GM23248 (cell line): ENCODE measurements around the gene WSB1.

Experiments used
- EZH2 ChIP-seq: fragments of 200-600 bp; sonication (generic); IDR thresholded peaks from 2 replicates; pipeline ENCODE4 v1.6.1; 2018; ENCODE audit warnings: antibody characterized with exemption, mild to moderate bottlenecking; ENCODE audit not compliant: insufficient read depth, poor library complexity, severe bottlenecking
- EZH2phosphoT487 ChIP-seq: fragments of 200-600 bp; sonication (generic); IDR thresholded peaks from 2 replicates; pipeline ENCODE4 v1.6.1; 2018; ENCODE audit warnings: antibody characterized with exemption, moderate library complexity, mild to moderate bottlenecking, low read depth; ENCODE audit not compliant: insufficient read depth

DNA sequence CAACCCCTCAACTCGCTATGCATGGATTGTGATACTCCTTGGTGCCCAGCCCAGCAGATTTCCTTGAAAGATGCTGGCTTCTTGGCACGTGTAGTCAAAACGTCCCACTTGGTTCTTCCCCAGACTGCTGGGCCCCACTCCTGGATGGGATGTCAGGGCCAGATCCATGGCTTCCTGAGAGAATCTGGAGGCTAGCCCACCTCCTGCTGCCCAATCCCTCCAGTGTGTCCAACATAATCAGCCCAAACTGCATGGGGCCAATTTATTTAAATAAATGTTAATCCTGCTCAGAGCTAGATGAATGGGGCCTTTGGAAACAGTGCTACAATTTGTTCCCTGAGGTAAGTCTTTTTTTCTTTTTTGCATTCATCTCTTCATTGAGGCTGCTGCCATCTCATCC lies 49.4 kb downstream of the WSB1 start:
- TF ChIP-seq EZH2 (no peak), EZH2phosphoT487 (no peak)
